HG03571 (cell line): Measurements from ENCODE around the gene OR5H1.
"Not testable (repeated sequence)": the region's sequence is repeated elsewhere in the genome, so short reads cannot be mapped to it uniquely, and the experiment has no call there.

Experiments used
- ATAC-seq: cut with Tn5 transposase; IDR thresholded peaks from one replicate; pipeline ENCODE4 v1.9.1; 2021; ENCODE audit not compliant: unreplicated experiment

Gene OR5H1

DNA sequence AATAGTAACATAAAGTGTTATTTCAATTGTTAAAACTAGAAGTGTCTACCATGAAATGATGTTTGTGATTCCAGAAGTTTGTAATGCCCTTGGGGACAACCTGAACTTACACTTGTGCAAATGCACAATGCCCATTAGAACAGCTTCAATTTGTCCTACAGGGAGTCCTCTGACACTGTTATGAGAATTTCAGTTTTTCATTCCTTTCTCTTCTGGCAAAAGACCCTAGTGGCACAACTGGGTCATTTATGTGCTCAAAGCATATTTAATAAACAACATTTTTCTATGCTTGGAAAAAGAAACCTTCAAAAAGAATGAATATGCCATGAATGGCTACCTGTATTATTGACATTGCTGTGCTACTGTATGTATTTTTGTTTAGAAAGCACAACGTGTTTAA is at the start of gene OR5H1:
Gene OR5H1 (plus strand): TSS at position 301 of the 400 bp plus-strand sequence. CDS start 1,977 bp downstream, outside the sequence.
- no peak for ATAC-seq

DNA sequence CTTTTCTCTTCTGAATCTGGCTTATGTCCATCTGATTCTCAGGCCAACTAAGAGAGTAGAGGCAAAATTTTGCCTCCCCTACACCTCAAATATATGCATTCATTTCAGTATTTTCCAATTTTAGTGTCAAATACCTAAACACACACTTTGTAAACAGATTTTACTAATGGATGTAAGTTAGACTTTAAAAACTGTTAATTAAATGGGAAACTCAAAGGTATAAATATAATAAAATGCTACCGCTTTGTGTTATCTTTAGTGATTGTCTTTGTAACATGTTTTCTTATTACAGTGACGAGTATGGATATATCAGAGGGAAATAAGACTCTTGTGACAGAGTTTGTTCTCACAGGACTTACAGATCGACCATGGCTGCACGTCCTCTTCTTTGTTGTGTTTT is 43.6 kb upstream of the OR5H1 start, which contains the start of gene OR5AC2:
Gene OR5AC2 (plus strand): TSS at position 301 of the 400 bp plus-strand sequence. CDS start 0 bp downstream, at position 301.
- ATAC-seq: no peak

DNA sequence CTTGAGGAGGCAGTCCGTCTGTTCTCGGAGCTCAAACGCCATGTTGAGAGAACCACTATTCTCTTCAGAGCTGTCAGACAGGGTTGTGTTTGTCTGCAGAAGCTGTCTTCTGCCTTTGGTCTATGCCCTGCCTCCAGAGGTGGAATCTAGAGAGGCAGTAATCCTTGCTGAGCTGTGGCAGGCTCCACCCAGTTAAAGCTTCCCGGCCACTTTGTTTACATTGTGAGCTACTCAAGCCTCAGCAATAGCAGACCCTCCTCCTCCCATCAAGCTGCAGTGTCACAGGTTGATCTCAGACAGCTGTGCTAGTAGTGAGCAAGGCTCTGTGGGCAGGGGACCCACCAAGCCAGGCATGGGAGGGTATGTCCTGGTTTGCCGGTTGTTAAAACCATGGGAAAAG is 34.6 kb upstream of the OR5H1 start:
- ATAC-seq: no peak

DNA sequence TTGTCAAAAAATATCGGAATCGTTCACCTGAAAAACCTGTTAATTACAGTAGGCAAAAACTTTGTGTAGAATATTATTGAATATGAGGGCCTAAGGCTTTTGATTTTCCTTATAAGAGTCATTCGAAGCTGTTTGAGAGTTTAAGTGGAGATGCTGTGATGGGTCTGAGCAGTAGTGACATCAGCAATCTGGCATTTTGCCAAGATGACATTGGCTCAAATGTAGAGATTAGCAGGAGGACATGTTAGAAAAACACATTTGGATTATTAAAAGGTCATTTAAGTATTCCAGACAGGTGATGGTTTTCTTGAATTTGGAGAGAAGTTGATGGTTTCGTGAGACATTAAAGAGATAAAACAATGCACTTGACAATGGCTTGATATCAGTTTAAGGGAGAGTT is 30.7 kb upstream of the OR5H1 start:
- ATAC-seq: no peak

- ATAC-seq: no peak
These were observed 22.4 kb upstream of the OR5H1 start for GRCh38 chr3:98108162-98108561.

GRCh38 chr3:98109807-98110549 is 20.5 kb upstream of the OR5H1 start:
- ATAC-seq: no peak

GRCh38 chr3:98110550-98110908 is 20.0 kb upstream of the OR5H1 start:
- ATAC-seq: no peak

GRCh38 chr3:98114264-98114663 is 16.3 kb upstream of the OR5H1 start:
- no peak for ATAC-seq

DNA sequence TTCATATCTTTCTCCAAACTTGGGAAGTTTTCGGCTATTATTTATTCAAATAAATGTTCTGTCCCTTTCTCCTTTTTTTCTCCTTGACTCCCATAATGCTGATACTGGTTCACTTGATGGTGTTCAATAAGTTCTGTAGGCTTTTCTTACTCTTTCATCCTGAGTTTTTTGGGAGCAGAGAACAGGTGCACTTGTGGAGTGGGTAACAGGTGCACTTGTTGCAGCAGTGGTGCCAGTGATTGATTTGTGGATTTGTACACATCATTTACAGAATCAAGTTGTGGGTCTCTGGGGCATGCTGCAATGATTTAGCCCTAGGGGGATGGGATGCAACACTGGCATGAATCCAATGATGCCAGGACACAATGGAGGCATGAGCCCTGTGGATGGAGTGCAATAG is 14.8 kb upstream of the OR5H1 start:
- ATAC-seq: no peak

- ATAC-seq: no peak
These were observed 6.1 kb downstream of the OR5H1 start for GRCh38 chr3:98136631-98137030.

DNA sequence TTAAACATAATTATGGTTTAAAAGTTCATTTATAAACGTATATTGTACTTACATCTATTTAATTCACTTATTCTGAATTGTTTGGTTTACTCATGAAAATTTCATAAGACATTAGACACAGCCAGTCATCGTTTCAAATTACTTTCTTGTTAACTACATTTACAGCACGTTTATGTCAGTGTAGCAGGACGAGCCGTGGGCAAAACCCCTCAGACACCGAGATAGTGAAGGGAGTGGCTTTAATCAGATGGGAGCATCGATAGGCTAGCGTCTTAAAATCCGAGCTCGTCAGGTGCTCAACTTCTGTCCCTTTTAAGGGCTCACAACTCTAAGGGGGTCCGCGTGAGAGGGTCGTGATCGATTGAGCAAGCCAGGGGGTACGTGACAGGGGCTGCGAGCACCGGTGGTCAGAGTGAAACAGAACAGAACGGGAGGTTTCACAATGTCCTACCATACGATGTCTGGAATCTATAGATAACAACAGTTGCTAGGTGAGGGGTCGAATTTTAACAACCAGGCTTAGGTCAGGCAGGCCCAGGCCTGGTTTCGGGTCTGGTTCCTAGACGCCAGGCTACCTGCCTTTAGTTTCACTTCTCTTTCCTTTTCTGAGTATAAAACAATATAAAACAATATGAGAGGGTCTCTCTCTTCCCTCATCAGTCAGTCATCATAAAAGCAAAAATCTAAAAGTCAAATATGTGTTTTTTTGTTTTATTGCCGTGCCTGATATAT is 7.5 kb downstream of the OR5H1 start:
- not testable (repeated sequence) for ATAC-seq

DNA sequence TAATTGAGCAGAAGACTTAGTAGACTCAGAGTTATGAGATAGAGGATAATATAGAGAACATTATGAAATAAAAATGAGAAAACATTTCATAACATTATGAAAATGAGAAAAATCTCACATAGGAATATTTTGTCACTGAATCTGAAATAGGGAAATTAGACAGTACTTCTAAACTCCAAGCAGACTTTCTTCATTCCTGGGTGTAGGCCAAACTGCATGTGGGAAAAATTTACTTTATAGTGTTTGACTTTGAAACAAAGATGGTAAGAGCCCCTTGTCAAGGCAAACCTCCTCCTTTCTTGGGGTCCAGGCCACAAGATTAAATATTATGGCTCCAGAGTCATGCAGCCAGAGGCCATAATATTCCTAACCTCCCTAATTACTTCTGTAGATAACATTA is 10.0 kb downstream of the OR5H1 start:
- ATAC-seq: no peak

GRCh38 chr3:98147179-98147578 is 16.7 kb downstream of the OR5H1 start, which contains the start of gene OR5H14:
Gene OR5H14, plus strand, starts transcription at chr3:98147479. Its CDS starts 1,907 bp downstream, at chr3:98149386.
- ATAC-seq: no peak

- no peak for ATAC-seq
These were observed 18.2 kb downstream of the OR5H1 start for GRCh38 chr3:98148751-98149150.

- ATAC-seq: not testable (repeated sequence)
These were observed 18.9 kb downstream of the OR5H1 start for GRCh38 chr3:98149456-98149855.

DNA sequence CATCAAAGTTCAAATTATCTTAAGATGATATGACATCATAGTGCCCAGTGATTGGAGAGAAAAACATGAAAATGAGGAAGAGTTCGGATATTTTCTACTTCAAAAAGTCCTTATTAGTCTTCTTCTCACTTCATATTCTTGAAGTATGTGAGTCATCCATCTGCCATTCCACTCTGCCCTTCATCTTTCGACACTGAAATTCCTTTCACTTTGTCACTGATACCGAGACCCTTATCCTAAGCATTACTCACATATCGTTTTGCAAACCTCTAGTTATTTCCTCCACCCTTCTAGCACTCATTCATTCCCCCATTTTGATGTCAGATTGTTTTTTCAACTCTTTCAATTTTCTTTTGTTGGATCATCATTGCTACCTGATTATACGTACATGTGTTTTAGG is 20.7 kb downstream of the OR5H1 start:
- ATAC-seq: no peak

DNA sequence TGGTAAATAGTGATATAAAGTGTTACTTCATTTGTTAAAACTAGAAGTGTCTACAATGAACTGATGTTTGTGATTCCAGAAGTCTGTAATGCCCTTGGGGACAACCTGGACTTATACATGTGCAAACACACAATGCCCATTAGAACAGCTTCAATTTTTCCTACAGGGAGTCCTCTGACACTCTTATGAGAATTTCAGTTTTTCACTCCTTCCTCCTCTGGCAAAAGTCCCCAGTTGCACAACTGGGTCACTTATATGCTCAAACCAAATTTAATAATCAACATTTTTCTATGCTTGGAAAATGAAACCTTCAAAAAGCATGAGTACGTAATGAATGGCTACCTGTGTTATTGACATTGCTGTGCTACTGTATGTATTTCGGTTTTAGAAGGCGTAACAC is 35.9 kb downstream of the OR5H1 start, which contains the start of gene OR5H15:
Gene OR5H15 (plus strand): TSS at position 301 of the 400 bp plus-strand sequence. CDS start 2,004 bp downstream, outside the sequence.
- no peak for ATAC-seq

GRCh38 chr3:98171071-98171470 is 40.5 kb downstream of the OR5H1 start:
- no peak for ATAC-seq

DNA sequence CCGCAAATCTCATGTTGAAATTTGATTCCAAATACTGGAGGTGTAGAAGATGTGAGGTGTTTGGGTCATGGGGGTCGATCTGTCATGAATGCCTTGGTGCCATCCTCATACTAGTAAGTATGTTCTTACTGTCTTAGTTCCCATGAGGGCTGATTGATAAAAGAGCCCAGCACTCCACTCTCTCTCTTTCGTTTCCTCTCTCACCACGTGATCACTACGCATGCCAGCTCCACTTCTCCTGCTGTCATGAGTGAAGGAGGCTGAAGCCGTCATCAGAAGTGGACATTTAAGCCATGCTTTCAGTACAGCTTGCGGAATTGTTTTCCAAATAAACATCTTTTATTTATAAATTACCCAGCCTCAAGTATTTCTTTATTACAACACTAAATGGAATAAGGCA is 42.1 kb downstream of the OR5H1 start:
- no peak for ATAC-seq

DNA sequence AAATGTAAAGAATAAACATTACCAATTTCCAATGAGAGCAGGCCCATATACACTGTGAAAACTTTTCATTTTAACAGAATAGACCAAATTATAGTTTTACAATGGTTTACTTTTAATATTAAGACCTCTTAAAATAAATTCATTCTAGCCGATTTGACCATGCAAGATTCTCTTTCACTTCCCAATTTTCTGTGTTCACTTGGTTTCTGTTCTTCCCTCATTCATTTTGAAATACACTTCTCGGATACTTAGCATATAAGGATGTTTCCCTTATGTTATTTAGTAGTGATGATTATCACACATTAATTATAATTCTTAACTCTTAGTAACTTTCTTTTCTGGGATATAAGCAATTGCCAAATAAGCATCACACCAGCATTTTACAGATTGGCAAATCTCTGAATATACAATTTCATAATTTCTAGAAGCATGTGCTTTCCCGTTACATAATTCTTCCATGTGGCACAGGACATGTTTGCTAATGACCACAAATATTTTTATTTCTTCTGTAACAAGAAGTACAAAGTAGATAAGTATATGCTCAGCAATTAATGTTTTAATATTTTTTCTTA is 49.9 kb downstream of the OR5H1 start:
- no peak for ATAC-seq

GRCh38 chr3:98182196-98182595 is 51.7 kb downstream of the OR5H1 start:
- ATAC-seq: no peak

DNA sequence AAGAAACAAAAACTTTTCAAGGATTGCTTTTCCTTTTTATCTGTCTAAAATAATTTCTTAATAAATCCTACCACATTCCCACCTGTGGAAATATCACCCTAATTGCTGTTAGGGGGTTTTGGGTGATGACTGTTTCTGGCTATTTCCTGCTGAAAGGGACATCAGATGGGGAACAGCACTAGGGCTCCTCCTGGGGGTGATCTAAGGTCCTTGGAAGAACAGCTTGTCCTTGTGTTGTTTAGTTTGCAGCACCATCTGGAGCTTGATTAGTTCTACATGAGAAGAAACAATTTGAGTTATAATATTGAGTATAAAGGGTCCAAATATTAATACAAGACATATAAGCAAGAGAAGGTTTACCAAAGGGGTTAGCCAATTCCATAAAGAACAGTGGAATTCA is 54.7 kb downstream of the OR5H1 start:
- no peak for ATAC-seq
